ENCODE data around the gene ELOVL3. TPM values are rescaled to one million over a fixed set of nuclear protein-coding genes. Genes with fewer than 3 reads are reported as not detected.
"Not testable (repeated sequence)": the region's sequence is repeated elsewhere in the genome, so short reads cannot be mapped to it uniquely, and the experiment has no call there.

Gene ELOVL3
- total RNA-seq, 1 donor from 2014 or later = not detected

DNA sequence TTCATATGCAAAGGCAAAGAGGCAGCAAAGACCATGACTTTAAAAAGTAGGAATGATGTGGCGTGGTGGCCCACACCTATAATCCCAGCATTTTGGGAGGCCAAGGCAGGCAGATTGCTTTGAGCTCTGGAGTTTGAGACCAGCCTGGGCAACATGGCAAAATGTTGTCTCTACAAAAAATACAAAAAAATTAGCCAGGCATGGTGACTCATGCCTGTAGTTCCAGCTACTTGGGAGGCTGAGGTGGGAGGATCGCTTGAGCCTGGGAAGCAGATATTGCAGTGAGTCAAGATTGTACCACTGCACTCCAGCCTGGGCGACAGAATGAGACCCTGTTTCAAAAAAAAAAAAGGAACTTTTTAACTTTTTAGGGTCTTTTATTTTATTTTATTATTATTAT lies 26.4 kb downstream of the ELOVL3 start:
- DNase-seq (ENCODE audit: low spot score) = not testable (repeated sequence)

DNA sequence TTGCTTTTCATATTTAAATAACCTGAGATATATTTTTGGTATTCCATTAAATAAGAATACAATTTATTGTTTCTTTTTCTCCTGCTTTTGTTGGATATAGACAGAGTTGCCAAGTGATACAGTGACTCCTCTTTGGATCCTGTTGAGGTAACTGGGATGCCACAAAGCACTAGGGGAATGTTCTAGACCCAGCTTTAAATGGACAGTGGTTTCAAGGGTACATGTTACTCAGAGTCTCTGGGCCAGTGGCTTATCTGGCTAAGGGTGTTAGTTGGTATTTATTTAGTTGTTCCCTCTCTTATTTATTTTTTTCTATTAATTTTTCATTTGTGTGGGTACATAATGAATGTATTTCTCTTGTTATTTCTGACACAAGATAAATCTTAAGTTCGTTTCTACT lies 28.3 kb downstream of the ELOVL3 start:
- no peak for DNase-seq (ENCODE audit: low spot score)

DNA sequence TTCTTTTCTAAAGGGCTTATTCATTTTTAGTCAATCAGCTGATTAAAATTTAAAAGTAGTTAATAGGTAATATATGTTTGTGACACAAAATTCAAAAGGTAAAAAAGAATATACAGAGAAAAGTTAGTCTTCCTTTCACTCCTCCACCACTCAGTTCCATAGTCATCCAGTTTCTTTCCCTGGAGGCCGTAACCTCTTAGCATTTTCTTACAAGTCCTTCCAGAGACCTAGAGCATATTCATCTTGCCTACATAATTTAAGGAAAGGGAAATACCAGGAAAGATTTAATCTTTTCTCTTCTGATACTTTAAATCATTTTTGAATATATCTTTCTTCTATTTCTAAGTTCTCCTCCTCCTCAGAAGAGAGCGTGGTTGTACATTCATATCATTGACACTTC lies 29.3 kb downstream of the ELOVL3 start:
- DNase-seq (ENCODE audit: low spot score) = no peak

DNA sequence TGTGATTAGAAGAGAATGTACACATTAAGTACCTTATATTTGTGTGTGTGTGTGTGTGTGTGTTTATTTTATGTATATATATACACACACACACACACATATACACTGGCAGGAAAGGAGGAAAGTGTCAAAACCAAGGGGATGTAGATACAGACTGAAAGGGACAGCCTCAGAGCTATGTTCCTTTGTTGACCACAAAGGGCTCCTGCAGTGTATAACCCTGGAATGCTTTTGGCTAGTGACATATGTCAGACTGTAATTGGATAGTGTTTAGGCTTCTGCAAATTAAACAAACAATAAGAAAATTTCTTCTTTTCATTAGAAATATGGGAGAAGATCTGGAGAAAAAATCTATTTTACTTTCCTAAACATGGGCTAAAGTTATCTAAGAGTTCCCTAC lies 35.1 kb downstream of the ELOVL3 start:
- DNase-seq (ENCODE audit: low spot score) = no peak

DNA sequence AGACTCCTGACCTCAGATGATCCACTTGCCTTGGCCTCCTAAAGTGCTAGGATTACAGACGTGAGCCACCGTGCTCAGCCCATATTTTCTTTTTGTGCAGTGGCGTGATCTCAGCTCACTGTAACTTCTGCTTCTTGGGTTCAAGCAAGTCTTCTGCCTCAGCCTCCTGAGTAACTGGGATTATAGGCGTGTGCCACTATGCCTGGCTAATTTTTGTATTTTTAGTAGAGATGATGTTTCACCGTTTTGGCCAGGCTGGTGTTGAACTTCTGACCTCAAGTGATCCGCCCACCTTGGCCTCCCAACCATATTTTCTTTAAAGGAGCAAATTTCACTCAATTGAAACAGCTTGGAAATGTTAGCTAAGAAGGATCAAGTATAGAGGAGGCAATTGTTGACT lies 35.7 kb downstream of the ELOVL3 start:
- DNase-seq (ENCODE audit: low spot score) = no peak

DNA sequence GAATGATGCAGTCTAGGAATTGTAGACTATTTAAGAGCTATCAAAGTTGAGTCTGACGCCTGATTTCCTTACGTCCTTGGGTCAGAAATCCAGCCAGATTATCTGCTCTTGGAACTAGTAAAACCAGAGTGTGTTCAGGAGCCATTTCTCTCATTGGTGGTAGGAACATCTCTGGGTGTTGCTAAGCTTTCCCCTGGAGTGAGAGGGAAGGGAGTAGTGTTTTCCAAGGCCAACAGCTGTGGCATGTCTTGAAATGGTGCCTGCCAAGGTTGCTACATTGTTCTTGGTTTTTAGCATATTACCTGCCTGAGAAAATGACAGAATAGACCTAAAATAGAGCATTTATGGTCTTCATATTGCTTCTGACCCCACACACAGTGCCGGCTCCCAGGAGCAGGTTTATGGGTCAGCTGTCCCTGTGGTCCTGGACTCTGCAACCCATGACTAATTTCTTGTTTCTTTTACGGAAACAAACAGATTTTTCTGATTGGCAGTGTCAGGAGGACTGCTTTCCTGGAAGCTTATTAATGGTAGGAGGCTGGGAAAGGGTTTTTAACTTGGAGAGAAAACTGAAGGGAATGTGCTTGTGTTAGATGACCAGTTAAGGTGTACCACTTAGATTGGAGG lies 36.8 kb downstream of the ELOVL3 start:
- DNase-seq (ENCODE audit: low spot score) = no peak

DNA sequence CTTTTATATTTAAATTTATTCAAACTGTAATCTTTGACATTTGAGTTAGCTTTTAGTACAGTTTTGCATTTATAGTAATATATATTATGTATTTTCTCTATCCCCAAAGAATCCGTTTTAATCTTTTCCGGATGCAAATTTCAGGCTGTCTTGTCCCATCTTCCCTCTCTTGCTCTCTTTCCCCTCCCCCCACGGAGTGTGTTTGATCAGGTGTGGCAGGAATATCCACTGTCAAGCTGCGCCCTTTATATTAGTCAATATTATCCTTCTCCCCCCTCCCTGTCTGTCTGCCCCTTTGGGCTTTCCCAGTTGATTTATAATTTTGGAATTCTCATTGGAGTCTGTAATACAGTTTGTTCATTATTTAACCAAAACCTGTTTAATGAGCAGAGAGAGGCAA lies 38.3 kb downstream of the ELOVL3 start:
- DNase-seq (ENCODE audit: low spot score) = no peak

DNA sequence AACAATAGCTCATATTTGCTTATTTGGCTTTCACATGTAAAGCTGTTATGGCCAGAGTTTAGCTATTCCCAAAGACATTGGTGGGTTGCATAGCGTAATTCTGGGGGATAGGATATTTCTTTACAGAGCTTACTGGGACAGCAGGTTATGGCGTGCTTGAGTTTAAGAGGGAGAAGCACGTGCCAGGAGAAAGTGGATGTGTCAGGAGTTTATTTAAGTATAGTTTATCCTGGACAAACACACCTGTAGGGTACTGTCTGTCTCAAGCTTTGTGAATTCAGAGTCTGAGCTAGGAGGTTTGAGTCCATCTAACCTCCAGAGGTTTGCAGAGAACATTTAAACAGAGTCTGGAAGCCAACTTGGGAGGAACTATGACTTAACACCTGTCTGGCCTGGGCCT lies 40.6 kb downstream of the ELOVL3 start:
- DNase-seq (ENCODE audit: low spot score) = no peak

DNA sequence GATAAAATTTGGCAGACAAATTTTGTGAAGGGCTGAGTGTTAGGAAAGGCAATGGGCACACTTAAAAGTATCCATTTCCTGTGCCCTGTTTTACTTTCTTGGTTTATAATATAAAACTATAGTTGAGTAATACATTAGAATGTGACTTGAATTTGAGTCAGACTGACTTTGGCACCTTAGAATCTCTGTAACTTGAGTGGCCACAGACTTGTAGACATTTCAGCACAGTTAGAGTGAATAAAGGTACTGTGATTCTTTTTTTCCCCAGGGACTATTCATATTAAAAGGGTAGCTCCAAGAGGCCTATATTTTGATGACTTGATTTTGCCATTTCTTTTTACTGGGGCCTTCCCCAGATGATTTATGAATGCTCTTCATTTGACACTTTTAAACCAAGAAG lies 41.6 kb downstream of the ELOVL3 start:
- no peak for DNase-seq (ENCODE audit: low spot score)

DNA sequence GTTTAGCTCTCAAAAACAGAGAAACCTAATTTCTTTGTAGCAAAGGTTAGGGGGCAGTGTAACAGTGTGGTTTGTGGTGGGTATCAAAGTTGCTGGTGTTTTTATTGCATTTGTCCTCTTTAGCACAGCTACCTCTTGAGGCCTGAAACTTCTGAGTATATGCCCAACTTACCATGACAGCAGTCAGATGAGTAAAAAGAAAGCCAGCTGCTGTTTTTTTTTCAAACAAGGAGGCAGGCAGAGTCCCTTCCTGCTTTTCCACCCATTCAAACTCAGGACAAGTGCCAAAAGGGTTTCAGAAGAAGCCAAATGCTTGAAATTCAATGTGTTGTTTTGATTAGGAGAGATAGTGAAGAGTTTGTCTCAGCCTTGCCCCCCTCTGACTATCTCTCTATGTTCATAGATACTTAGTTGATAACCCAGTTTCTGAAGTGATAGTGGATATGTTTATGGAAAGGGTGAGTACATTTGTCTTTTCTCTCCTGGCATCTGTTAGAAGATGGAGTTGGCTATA lies 42.3 kb downstream of the ELOVL3 start:
- no peak for DNase-seq (ENCODE audit: low spot score)

DNA sequence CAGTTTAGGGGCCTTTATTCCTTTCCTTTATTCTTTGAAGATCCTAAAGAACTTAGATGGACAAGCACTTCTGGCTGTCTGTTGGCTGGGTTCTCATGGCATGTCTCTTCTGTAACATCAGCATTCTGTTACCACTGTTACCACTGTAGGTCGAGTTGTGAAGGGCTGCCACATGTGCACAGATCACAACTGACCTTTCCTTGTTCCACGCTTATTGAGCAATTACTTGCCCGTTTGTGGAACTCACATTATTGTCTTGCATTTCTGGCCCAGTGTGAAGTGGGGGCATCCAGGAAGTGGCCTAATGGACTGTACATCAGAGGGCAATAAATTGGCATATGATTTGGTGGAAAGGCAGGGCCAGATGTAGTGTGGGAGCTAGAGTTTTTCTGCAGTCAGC lies 42.9 kb downstream of the ELOVL3 start:
- DNase-seq (ENCODE audit: low spot score) = no peak

DNA sequence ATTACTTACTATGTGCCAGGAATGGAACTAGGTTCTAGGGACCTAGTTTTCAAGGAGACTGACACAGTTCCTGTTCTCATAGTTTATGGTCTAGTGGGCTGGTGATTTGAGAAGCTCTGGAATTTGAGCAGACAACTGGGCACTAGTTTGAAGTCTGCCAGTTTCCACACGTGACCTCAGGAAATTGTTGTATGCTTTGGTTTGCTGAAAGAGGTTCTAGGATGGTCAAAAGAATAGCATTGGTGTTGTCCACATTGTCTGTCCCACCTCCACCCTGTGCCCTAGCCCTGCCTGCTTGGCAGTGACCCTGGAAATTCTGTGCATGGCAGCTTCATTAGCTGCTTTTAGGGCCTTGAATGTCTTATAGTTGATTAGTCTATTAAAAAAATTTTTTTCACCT lies 48.0 kb downstream of the ELOVL3 start:
- no peak for DNase-seq (ENCODE audit: low spot score)

DNA sequence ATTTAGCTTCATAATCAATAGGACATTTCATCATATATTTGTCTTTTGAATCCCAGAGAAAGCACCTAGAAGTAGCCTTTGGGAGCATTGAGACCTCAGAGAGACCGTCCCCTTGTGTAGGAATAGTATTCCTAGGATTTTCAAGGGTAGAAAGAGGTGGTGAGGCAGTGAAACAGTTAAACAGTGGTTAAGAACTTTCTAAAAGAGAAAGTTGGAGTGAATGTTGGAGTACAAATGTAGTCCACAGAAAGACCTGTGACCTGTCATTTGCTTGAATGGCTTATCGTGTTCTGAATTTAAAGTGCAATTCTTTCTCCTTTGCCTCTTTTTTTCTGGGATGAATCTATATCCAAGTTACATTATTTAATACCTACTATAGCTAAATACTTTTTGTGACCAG lies 49.2 kb downstream of the ELOVL3 start:
- no peak for DNase-seq (ENCODE audit: low spot score)

DNA sequence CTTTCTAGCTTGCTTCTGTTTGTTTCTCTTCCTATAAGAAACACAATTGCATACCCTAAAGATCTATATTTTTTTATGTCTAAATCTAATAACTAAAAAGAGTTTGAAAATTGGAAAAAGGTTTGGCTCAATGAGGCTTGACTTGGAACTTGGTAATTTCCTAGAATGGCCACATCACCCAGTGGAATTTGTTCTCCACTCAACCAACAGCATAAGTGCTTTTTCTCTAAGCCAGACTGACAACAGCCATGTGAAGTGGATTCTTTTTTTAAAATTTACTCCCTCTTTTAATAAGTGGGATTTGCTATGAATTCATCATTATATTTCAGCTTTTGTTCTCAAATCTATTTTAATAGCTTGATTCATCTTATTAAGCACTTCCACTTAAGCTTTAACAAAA lies 53.0 kb downstream of the ELOVL3 start:
- DNase-seq (ENCODE audit: low spot score) = no peak

Other genes with a start within 250 kb of the ELOVL3 start
- gene ARMH3, start 170.1 kb upstream of the ELOVL3 start, total RNA-seq (ENCODE audit: insufficient read depth, low replicate concordance) = 9.1 TPM
- gene HPS6, start 160.9 kb upstream of the ELOVL3 start, total RNA-seq (ENCODE audit: insufficient read depth, low replicate concordance) = 14.9 TPM
- gene LDB1, start 105.9 kb upstream of the ELOVL3 start, total RNA-seq (ENCODE audit: insufficient read depth, low replicate concordance) = 38.0 TPM
- gene PPRC1, start 93.3 kb upstream of the ELOVL3 start, total RNA-seq (ENCODE audit: insufficient read depth, low replicate concordance) = 13.2 TPM
- gene NOLC1, start 73.9 kb upstream of the ELOVL3 start, total RNA-seq (ENCODE audit: insufficient read depth, low replicate concordance) = 13.7 TPM
- not detected for gene PITX3, start 15.2 kb downstream of the ELOVL3 start, total RNA-seq (ENCODE audit: insufficient read depth, low replicate concordance)
- gene GBF1, start 19.2 kb downstream of the ELOVL3 start, total RNA-seq (ENCODE audit: insufficient read depth, low replicate concordance) = 17.1 TPM
- 13.5 TPM for gene NFKB2, start 169.4 kb downstream of the ELOVL3 start, total RNA-seq (ENCODE audit: insufficient read depth, low replicate concordance)
- 11.6 TPM for gene PSD, start 192.5 kb downstream of the ELOVL3 start, total RNA-seq (ENCODE audit: insufficient read depth, low replicate concordance)
- 20.2 TPM for gene FBXL15, start 194.5 kb downstream of the ELOVL3 start, total RNA-seq (ENCODE audit: insufficient read depth, low replicate concordance)
- gene CUEDC2, start 206.3 kb downstream of the ELOVL3 start, total RNA-seq (ENCODE audit: insufficient read depth, low replicate concordance) = 22.9 TPM
- gene C10orf95, start 225.2 kb downstream of the ELOVL3 start, total RNA-seq (ENCODE audit: insufficient read depth, low replicate concordance) = not detected